Parathyroid adenoma (tissue), 2 donors: ENCODE results near the gene TNFRSF13B.

Experiments
- H2AFZ ChIP-seq: fragments of 300-600 bp; sonication (generic); one replicate; pipeline ENCODE4 v1.7.0; 2017; ENCODE audit warnings: antibody characterized with exemption, mild to moderate bottlenecking
- H3K27ac ChIP-seq: fragments of 300-600 bp; sonication (generic); one replicate; pipeline ENCODE4 v1.7.0; 2017
- H3K27me3 ChIP-seq: fragments of 300-600 bp; sonication (generic); one replicate; pipeline ENCODE4 v1.7.0; 2017; ENCODE audit warnings: low read length; ENCODE audit not compliant: control insufficient read depth, insufficient read depth
- H3K36me3 ChIP-seq: fragments of 300-600 bp; sonication (generic); one replicate; pipeline ENCODE4 v1.7.0; 2017; ENCODE audit warnings: low read length; ENCODE audit not compliant: control insufficient read depth, insufficient read depth
- H3K4me1 ChIP-seq: fragments of 300-600 bp; sonication (generic); one replicate; pipeline ENCODE4 v1.7.0; 2017; ENCODE audit warnings: control low read depth
- H3K4me2 ChIP-seq: fragments of 300-600 bp; sonication (generic); one replicate; pipeline ENCODE4 v1.7.0; 2017; ENCODE audit warnings: low read length
- H3K4me3 ChIP-seq: fragments of 300-600 bp; sonication (generic); one replicate; pipeline ENCODE4 v1.7.0; 2017; ENCODE audit warnings: low read depth, low read length
- H3K79me2 ChIP-seq: fragments of 300-600 bp; sonication (generic); one replicate; pipeline ENCODE4 v1.7.0; 2017; ENCODE audit warnings: control low read depth
- H3K9ac ChIP-seq: fragments of 300-600 bp; sonication (generic); one replicate; pipeline ENCODE4 v1.7.0; 2017; ENCODE audit warnings: mild to moderate bottlenecking
- H3K9me3 ChIP-seq: fragments of 300-600 bp; sonication (generic); one replicate; pipeline ENCODE4 v1.7.0; 2017; ENCODE audit warnings: low read length; ENCODE audit not compliant: control insufficient read depth
- CTCF ChIP-seq: fragments of 300-600 bp; sonication (generic); IDR thresholded peaks from one replicate; pipeline ENCODE4 v1.7.0; 2017; ENCODE audit warnings: antibody characterized with exemption, mild to moderate bottlenecking
- donor health status: primary hyperparathyroidism.

Gene TNFRSF13B

GRCh38 chr17:16920628-16921020, 51.3 kb downstream of the TNFRSF13B start:
- H3K79me2 ChIP-seq: no peaks in the 10 kb centered on the region
- TF ChIP-seq CTCF: no peak
- H3K27ac ChIP-seq: no peak overlapping the region
- H3K4me2 ChIP-seq: no peak overlapping the region
- no peaks in the 10 kb centered on the region for H3K27me3 ChIP-seq
- no peaks in the 10 kb centered on the region for H3K9me3 ChIP-seq
- H3K36me3 ChIP-seq: no peaks in the 10 kb centered on the region
- no peak overlapping the region for H2AFZ ChIP-seq
- no peak overlapping the region for H3K9ac ChIP-seq
- H3K4me3 ChIP-seq: no peak overlapping the region
- no peaks in the 10 kb centered on the region for H3K4me1 ChIP-seq

DNA sequence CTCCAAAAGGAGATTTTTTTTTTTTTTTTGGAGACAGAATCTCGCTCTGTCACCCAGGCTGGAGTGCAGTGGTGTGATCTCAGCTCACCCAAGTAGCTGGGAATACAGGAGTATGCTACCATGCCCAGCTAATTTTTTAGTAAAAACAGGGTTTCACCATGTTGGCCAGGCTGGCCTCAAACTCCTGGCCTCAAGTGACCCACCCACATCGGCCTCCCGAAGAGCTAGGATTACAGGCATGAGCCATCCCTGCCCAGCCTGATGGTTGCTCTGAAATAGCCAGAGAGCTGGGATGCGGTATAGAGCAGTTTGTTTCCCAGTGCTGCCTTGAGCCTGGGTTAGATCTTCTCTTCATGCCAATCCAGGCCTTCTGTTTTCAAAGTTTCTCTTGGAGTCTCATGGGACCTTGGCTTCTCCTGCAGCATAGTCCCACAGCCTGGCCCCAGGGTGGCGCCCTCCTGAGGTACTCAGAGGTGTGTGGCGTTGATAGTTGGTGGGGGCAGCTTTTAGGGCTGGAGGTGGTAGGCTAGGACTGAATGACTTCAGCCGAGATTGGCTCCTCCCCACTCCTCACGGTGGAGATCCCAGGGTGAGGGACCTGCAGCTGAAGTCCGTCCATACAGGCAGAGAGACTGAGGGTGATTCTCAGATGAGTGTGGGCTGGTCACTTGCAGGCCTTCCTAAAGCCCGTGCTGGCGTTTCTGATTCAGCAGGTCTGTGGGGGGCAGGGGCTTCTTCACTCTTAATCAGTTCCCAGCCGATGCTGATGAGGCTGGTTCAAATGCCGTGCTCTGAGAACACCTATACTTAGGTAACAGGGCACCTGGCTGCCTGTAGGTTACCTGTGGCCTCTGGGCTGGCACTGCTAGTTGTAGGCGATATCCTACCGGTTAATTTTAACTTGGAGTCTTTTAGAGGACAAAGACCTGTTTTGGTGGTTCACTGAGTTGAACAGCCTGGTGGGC, 52.0 kb downstream of the TNFRSF13B start:
- Histone ChIP-seq H3K27ac (no peak overlapping the region), H3K4me1 (no peaks in the 10 kb centered on the region), H3K9ac (no peak overlapping the region), H3K4me3 (no peak overlapping the region), H3K36me3 (no peaks in the 10 kb centered on the region), H2AFZ (no peak overlapping the region), H3K79me2 (no peaks in the 10 kb centered on the region), H3K9me3 (no peaks in the 10 kb centered on the region), H3K27me3 (no peaks in the 10 kb centered on the region), H3K4me2 (no peak overlapping the region)
- TF ChIP-seq CTCF: no peak

- Histone ChIP-seq H3K27ac (no peak overlapping the region), H3K4me2 (no peak overlapping the region), H3K9ac (no peak overlapping the region), H3K79me2 (no peaks in the 10 kb centered on the region), H3K4me1 (no peaks in the 10 kb centered on the region), H3K36me3 (no peaks in the 10 kb centered on the region), H3K9me3 (no peaks in the 10 kb centered on the region), H3K27me3 (no peaks in the 10 kb centered on the region), H2AFZ (no peak overlapping the region), H3K4me3 (no peak overlapping the region)
- TF ChIP-seq CTCF: no peak
These were observed 53.5 kb downstream of the TNFRSF13B start for GRCh38 chr17:16918443-16918842.

DNA sequence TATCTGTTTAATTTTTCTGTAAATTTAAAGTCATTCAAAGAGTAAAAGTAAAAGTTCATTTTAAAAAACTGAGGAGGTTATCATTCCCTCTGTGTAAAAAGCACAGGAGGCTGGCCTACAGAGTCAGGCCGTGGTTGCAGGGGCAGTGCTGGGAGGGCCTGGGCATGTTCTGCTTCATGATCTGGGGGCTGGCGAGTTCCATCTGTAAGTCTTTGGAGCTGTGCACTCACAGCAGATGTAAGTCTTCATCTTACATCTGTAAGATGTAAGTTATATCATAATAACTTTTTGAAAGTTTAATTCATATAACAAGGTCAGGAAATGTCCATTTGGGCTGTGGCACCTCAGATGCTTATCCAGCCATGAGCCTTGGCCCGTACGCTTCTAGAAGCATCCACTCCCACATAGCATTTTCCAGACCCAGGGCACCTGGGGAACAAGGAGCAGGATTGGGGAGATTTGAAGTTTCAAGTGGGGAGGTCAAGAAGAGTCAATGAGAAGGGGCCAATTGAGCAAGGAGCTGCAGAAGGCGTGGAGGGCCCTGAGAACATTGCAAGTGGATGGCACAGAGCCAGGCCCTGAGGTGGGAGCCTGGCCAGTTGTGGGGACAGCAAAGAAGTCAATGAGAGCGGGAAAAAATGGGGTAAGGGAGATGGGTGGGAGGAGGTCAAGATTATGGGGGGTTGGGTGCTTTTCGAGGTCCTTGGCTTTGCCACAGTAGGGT, 54.1 kb downstream of the TNFRSF13B start:
- H3K9ac ChIP-seq: no peak overlapping the region
- no peak overlapping the region for H3K4me2 ChIP-seq
- no peaks in the 10 kb centered on the region for H3K27me3 ChIP-seq
- no peaks in the 10 kb centered on the region for H3K36me3 ChIP-seq
- no peak overlapping the region for H2AFZ ChIP-seq
- no peaks in the 10 kb centered on the region for H3K4me1 ChIP-seq
- H3K9me3 ChIP-seq: no peaks in the 10 kb centered on the region
- no peak overlapping the region for H3K27ac ChIP-seq
- H3K4me3 ChIP-seq: no peak overlapping the region
- TF ChIP-seq CTCF: no peak
- H3K79me2 ChIP-seq: no peaks in the 10 kb centered on the region
